ENCODE measurements around the gene UBN2.

The UBN2 gene

DNA sequence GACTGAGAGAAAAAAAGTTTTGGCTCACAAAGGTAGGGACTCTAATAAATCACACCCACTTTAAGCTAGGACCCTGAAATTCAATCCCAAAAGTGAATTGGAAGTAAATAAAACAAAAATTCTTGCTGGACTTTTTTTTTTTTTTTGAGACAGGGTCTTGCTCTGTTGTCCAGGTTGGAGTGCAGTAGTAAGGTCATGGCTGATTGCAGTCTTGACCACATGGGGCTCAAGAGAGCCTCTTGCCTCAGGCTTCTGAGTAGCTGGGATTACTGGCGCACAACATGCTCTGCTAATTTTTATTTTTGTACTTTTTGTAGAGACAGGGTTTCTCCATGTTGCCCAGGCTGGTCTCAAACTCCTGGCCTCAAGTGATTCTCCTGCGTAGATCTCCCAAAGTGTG, 123.7 kb downstream of the UBN2 start:
- no peak for DNase-seq (ENCODE audit: low read depth in 2 of 2)

GRCh38 chr7:139355320-139355719, 124.3 kb downstream of the UBN2 start:
- DNase-seq (ENCODE audit: low read depth in 2 of 2) = no peak
